NB4 (cell line): ENCODE data around the gene C2CD5.

Experiments used
- CTCF ChIP-seq: IDR thresholded peaks from one replicate; pipeline ENCODE4 v1.5.1; 2012; ENCODE audit warnings: low read depth, low read length
- MAX ChIP-seq: IDR thresholded peaks from 2 replicates; pipeline ENCODE4 v1.6.1; 2011; ENCODE audit warnings: low read depth, low read length
- POLR2A ChIP-seq: IDR thresholded peaks from 2 replicates; pipeline ENCODE4 v1.6.1; 2011; ENCODE audit warnings: mild to moderate bottlenecking; ENCODE audit not compliant: insufficient read length; ENCODE audit errors: extremely low read depth

GRCh38 chr12:22514875-22515274, 29.5 kb downstream of the C2CD5 start:
- TF ChIP-seq POLR2A (no peak), CTCF (no peak), MAX (no peak)
